GM12878 (cell line): ENCODE results near the gene ANK2. TPM values are rescaled to one million over a fixed set of nuclear protein-coding genes. Genes with fewer than 3 reads are reported as not detected.
A peak's percentile ranks its signal among the peaks of the same experiment; 100 is the strongest.
"Not testable (repeated sequence)": the region's sequence is repeated elsewhere in the genome, so short reads cannot be mapped to it uniquely, and the experiment has no call there.

ENCODE experiments used
- ATAC-seq: fragments of 200-7000 bp; cut with Tn5 transposase; 3 replicates; pipeline ENCODE4 v1.9.1; 2020; ENCODE audit warnings: mild to moderate bottlenecking, moderate library complexity
- BruUV-seq: library from RNA; stranded (reverse); fragments of 400-500 nt; replicated peaks from 2 replicates; lab custom pipeline; 2021; lab: Mats Ljungman, UMichigan
- CTCF ChIA-PET: fragments of 300-600 bp; sonication (Branson Sonifier 250); formaldehyde crosslinking; extraction: SDS; loops from one replicate; lab custom pipeline; 2021; ENCODE audit warnings: inconsistent platforms; lab: Yijun Ruan, JAX
- POLR2A ChIA-PET: fragments of 350-600 bp; formaldehyde crosslinking; extraction: SDS; loops from one replicate; lab custom pipeline; 2021; ENCODE audit warnings: inconsistent platforms; lab: Charles Lee
- RAD21 ChIA-PET: fragments of 300-600 bp; sonication (Branson Sonifier 250); formaldehyde crosslinking; loops from one replicate; lab custom pipeline; 2023; ENCODE audit warnings: antibody characterized with exemption; ENCODE audit not compliant: unreplicated experiment; lab: Charles Lee
- SMC1A ChIA-PET: fragments of 300-600 bp; sonication (Branson Sonifier 250); formaldehyde crosslinking; loops from one replicate; lab custom pipeline; 2023; ENCODE audit not compliant: unreplicated experiment, uncharacterized antibody; lab: Charles Lee
- DNase-seq: peaks from one replicate; pipeline ENCODE4 v3.0.0-alpha.2; 2011; ENCODE audit warnings: low read depth, low spot score
- FAIRE-seq: peaks from 3 replicates; lab custom pipeline; 2011; peaks lifted over from hg19 to GRCh38; lab: Jason Lieb, UNC
- H2AFZ ChIP-seq: 2 replicates; pipeline ENCODE4 v1.6.0; 2011; ENCODE audit warnings: low read depth, low read length, control low read depth; ENCODE audit not compliant: control insufficient read depth
- H3K27ac ChIP-seq: 2 replicates; pipeline ENCODE4 v1.5.1; 2011; ENCODE audit warnings: control low read depth; ENCODE audit not compliant: control insufficient read depth, insufficient read depth
- H3K27me3 ChIP-seq, 2 experiments: replicated peaks in 1 of 2; 2 replicates each; pipeline versions ENCODE4 v1.6.0 to v1.6.1; 2011; ENCODE audit warnings: low read length in 1 of 2; ENCODE audit not compliant: control insufficient read depth in 2 of 2, insufficient read depth in 2 of 2
- H3K36me3 ChIP-seq, 2 experiments: 2 replicates each; pipeline ENCODE4 v1.5.1; 2011; ENCODE audit warnings: low read length in 1 of 2; ENCODE audit not compliant: control insufficient read depth in 2 of 2, insufficient read depth in 2 of 2
- H3K4me1 ChIP-seq: 2 replicates; pipeline ENCODE4 v1.6.1; 2011; ENCODE audit warnings: mild to moderate bottlenecking, low read length, moderate library complexity, mixed read lengths; ENCODE audit not compliant: control insufficient read depth, insufficient read depth
- H3K4me2 ChIP-seq: 2 replicates; pipeline ENCODE4 v1.6.0; 2011; ENCODE audit warnings: control low read depth; ENCODE audit not compliant: control insufficient read depth, insufficient read depth
- H3K4me3 ChIP-seq: fragments of 200-600 bp; sonication (generic); 2 replicates; pipeline ENCODE4 v1.5.1; 2016
- H3K79me2 ChIP-seq: 2 replicates; pipeline ENCODE4 v1.6.0; 2011; ENCODE audit warnings: low read length; ENCODE audit not compliant: control insufficient read depth, insufficient read depth
- H3K9ac ChIP-seq: 2 replicates; pipeline ENCODE4 v1.8.0; 2011; ENCODE audit warnings: low read length, control low read depth, mixed read lengths; ENCODE audit not compliant: control insufficient read depth, insufficient read depth
- H3K9me3 ChIP-seq: replicated peaks from 3 replicates; pipeline ENCODE4 v1.5.1; 2011; ENCODE audit warnings: mild to moderate bottlenecking, low read length; ENCODE audit not compliant: control insufficient read depth, insufficient read depth
- H4K20me1 ChIP-seq: 2 replicates; pipeline ENCODE4 v1.6.0; 2011; ENCODE audit not compliant: control insufficient read depth, insufficient read depth
- REST ChIP-seq: IDR thresholded peaks from 2 replicates; pipeline ENCODE4 v1.6.1; 2012; ENCODE audit warnings: mild to moderate bottlenecking, low read depth, low read length
- SPI1 ChIP-seq: IDR thresholded peaks from 2 replicates; pipeline ENCODE4 v1.6.1; 2011; ENCODE audit warnings: low read depth, mild to moderate bottlenecking, low read length, moderate library complexity, borderline replicate concordance; ENCODE audit not compliant: insufficient read depth
- ZNF274 ChIP-seq: IDR thresholded peaks from one replicate; pipeline ENCODE4 v1.8.0; 2011; ENCODE audit not compliant: insufficient read length, insufficient read depth
- WGBS: methylation state at CpG from one replicate; pipeline ENCODE4 v1.1.6; 2016; ENCODE audit warnings: low lambda C conversion rate; ENCODE audit not compliant: insufficient replicate concordance, insufficient coverage; ENCODE audit errors: missing lambda C conversion rate; 5-methylcytosine and 5-hydroxymethylcytosine counted together
- in situ Hi-C: fragments of 300-500 bp; cut with MboI; formaldehyde crosslinking; loops from 9 replicates; pipeline ENCODE4 v1.14.3; 2018; ENCODE audit warnings: mixed read lengths
- intact Hi-C: fragments of 100-400 bp; cut with micrococcal nuclease; formaldehyde crosslinking; loops from one replicate; pipeline ENCODE4 v1.14.2; 2022; ENCODE audit not compliant: unreplicated experiment
- polyA plus RNA-seq, 11 experiments: library from polyadenylated mRNA; depleted of rRNA in 4 of 11; unstranded in 6 of 11; stranded (reverse) in 5 of 11; fragments of >200 nt; fragmentation: Nextera tagmentation in 4 of 11; fragmentation: Illumina TruSeq in 1 of 11; extraction: Ambion mirVana in 4 of 11; extraction: Trizol in 1 of 11; gene quantifications; 1 replicate in 1 of 11; 2 replicates in 10 of 11; pipeline versions ENCODE4 v1.2.1 to v1.2.3, GENCODE V29; 2011 to 2016; ENCODE audit warnings: inconsistent platforms in 2 of 11, missing spikeins in 2 of 11, low read depth in 1 of 11
- total RNA-seq, 4 experiments: library from RNA; depleted of rRNA in 3 of 4; stranded (reverse); fragments of >200 nt in 3 of 4; fragmentation: Illumina TruSeq in 1 of 4; extraction: Trizol in 1 of 4; gene quantifications; 2 replicates each; pipeline versions ENCODE4 v1.2.1 to v1.2.3, GENCODE V29; 2013 to 2021
- TF ChIP-seq, protein P1 (sequence below): IDR thresholded peaks from 2 replicates; pipeline ENCODE4 v1.6.1; 2012; ENCODE audit warnings: low read length, inconsistent platforms

Gene ANK2
- total and polyA plus RNA-seq, 10 of the 15 experiments (the other 5 are each of a cell fraction or from before 2014, with no cell fraction given) = 1.6 to 13.0 (median 4.1) TPM

DNA sequence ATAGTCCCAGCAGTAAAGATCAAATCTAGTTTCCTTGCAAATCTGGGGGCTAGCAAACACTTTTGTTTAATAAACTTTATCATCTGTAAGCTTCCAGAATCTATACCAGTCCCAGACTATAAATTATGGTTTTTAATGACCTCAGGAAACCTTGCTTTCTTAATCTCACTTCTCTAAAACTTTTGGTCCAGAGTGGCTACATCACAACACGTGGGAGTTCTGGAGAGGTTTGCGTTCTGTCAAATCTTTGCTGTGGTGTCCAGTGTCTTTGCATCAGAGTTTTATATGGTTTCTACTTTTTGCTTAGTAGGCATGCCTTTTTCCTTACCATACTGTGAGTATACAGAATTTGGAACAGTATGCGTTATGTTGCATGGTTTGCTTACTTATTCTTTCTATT lies 193.9 kb downstream of the ANK2 start:
- WGBS = 82% methylated on average over 3 of the region's 3 CpGs
- Histone ChIP-seq H3K36me3 (no peaks in the 10 kb centered on the region), H3K4me3 (no peak overlapping the region), H3K27ac (no peak overlapping the region), H3K9me3 (no peaks in the 10 kb centered on the region; the same call in 2 of the 3 replicates), H3K4me1 (no peaks in the 10 kb centered on the region), H2AFZ (no peak overlapping the region), H3K27me3 (no peaks in the 10 kb centered on the region), H3K4me2 (no peak overlapping the region), H3K9ac (no peak overlapping the region), H3K79me2 (no peaks in the 10 kb centered on the region), H4K20me1 (no peaks in the 10 kb centered on the region)
- intact Hi-C loops (loop anchor here (10.0 kb wide), 1 partner anchor 139 kb away; no protein-coding TSS in a partner anchor), in situ Hi-C loops (no loop called here)
- DNase-seq (no peak), ATAC-seq (peak; percentile 57), FAIRE-seq (no peak)
- SMC1A ChIA-PET = no interaction called here
- CTCF ChIA-PET = no interaction called here
- POLR2A ChIA-PET = no interaction called here
- TF ChIP-seq ZNF274 (no peak), REST (no peak), SPI1 (peak; percentile 66; the same call in 1 of the 2 replicates)
- TF ChIP-seq, protein P1, sequence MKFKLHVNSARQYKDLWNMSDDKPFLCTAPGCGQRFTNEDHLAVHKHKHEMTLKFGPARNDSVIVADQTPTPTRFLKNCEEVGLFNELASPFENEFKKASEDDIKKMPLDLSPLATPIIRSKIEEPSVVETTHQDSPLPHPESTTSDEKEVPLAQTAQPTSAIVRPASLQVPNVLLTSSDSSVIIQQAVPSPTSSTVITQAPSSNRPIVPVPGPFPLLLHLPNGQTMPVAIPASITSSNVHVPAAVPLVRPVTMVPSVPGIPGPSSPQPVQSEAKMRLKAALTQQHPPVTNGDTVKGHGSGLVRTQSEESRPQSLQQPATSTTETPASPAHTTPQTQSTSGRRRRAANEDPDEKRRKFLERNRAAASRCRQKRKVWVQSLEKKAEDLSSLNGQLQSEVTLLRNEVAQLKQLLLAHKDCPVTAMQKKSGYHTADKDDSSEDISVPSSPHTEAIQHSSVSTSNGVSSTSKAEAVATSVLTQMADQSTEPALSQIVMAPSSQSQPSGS = no peak
- no TSS peak for BruUV-seq
- RAD21 ChIA-PET = no interaction called here

GRCh38 chr4:113244747-113245146 lies 195.3 kb downstream of the ANK2 start:
- H3K27me3 ChIP-seq, H3K79me2 ChIP-seq, H3K27ac ChIP-seq, H4K20me1 ChIP-seq, RAD21 ChIA-PET, DNase-seq, H3K9ac ChIP-seq, POLR2A ChIA-PET, H3K4me2 ChIP-seq, H3K4me3 ChIP-seq, ATAC-seq, H3K4me1 ChIP-seq, in situ Hi-C loops, H3K9me3 ChIP-seq, H2AFZ ChIP-seq, H3K36me3 ChIP-seq, SMC1A ChIA-PET, CTCF ChIA-PET, FAIRE-seq, BruUV-seq: not testable (repeated sequence)
- intact Hi-C loops = loop anchor here (10.0 kb wide), 1 partner anchor 140 kb away; no protein-coding TSS in a partner anchor
- WGBS = 52% methylated on average over 4 of the region's 4 CpGs
